ENCODE data around the gene MAPK10. TPM values are rescaled to one million over a fixed set of nuclear protein-coding genes. Genes with fewer than 3 reads are reported as not detected.

Gene MAPK10
- total RNA-seq, 4 donors from 2014 or later: 4.5 to 13.7 (median 9.8) TPM

DNA sequence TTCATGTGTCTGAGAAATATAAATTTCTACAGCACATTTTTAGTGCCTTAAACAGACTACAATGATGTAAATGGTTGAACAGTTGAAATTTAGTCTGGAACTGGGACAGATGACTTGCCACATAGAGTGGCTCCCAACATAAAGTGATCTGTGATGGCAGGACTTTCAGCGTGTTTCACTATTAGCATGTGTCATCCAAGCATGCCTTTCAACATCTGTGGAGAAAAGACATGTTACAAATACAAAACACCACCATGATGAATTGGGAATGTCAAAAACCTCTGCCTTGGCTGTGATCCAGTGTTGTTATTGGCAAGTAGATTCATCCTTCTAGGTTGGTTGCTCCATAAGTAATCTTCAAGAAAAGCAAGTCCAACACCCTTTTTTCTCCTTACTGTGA is 348.7 kb downstream of the MAPK10 start:
- no peak for DNase-seq (ENCODE audit: extremely low spot score)
- H3K27ac ChIP-seq (replicated peaks in 1 of 4): no peak overlapping the region
- 27% methylated on average over 1 of the region's 1 CpG for WGBS
- intact Hi-C loops (cut with DNase I): no loop called here
- TF ChIP-seq, protein P1, sequence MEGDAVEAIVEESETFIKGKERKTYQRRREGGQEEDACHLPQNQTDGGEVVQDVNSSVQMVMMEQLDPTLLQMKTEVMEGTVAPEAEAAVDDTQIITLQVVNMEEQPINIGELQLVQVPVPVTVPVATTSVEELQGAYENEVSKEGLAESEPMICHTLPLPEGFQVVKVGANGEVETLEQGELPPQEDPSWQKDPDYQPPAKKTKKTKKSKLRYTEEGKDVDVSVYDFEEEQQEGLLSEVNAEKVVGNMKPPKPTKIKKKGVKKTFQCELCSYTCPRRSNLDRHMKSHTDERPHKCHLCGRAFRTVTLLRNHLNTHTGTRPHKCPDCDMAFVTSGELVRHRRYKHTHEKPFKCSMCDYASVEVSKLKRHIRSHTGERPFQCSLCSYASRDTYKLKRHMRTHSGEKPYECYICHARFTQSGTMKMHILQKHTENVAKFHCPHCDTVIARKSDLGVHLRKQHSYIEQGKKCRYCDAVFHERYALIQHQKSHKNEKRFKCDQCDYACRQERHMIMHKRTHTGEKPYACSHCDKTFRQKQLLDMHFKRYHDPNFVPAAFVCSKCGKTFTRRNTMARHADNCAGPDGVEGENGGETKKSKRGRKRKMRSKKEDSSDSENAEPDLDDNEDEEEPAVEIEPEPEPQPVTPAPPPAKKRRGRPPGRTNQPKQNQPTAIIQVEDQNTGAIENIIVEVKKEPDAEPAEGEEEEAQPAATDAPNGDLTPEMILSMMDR (IDR thresholded peaks at IDR 0.05): no peak
- no peak for TF ChIP-seq EP300 (IDR thresholded peaks at IDR 0.05)
- no peak for TF ChIP-seq POLR2A (IDR thresholded peaks at IDR 0.05; ENCODE audit: low read depth)
- peak in 1 of 2 donors; percentile 44 for TF ChIP-seq POLR2AphosphoS5 (IDR thresholded peaks at IDR 0.05)
- peaks cover 0 to 11% (median 7%) of the 10 kb centered on the region in 4 donors for H3K4me1 ChIP-seq
- H3K27me3 ChIP-seq: no peaks in the 10 kb centered on the region
- no peaks in the 10 kb centered on the region for H3K36me3 ChIP-seq
- no peaks in the 10 kb centered on the region for H3K9me3 ChIP-seq
- no peak overlapping the region for H3K4me3 ChIP-seq

DNA sequence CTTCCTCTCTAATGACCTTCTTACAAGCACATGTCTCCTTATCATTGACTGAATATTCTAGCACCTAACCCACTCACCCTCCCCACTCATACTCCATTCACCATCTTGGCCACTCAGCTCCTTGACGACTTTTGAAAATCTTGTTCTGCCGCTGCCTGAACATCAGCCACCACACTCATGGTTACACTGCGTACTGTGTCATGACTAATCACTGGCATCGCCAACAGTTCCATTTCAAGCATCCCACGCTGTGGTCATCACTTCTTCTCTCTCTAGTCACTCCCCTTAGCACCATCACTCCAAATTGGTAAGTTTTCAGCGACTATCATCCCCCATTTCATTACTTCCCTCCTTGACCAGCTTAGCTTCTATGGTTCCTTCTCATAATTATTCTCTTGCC is 352.8 kb downstream of the MAPK10 start:
- Histone ChIP-seq H3K4me3 (no peak overlapping the region), H3K4me1 (peaks cover 0 to 11% (median 4%) of the 10 kb centered on the region in 4 donors), H3K27me3 (no peaks in the 10 kb centered on the region), H3K36me3 (no peaks in the 10 kb centered on the region), H3K27ac (replicated peaks in 1 of 4) (no peak overlapping the region), H3K9me3 (no peaks in the 10 kb centered on the region)
- 94% methylated on average over 6 of the region's 6 CpGs for WGBS
- no peak for DNase-seq (ENCODE audit: extremely low spot score)
- TF ChIP-seq EP300 (IDR thresholded peaks at IDR 0.05) (no peak), POLR2AphosphoS5 (IDR thresholded peaks at IDR 0.05) (no peak), POLR2A (IDR thresholded peaks at IDR 0.05; ENCODE audit: low read depth) (no peak)
- TF ChIP-seq, protein P1 (IDR thresholded peaks at IDR 0.05): no peak
- intact Hi-C loops (cut with DNase I): no loop called here

- H3K27me3 ChIP-seq: no peaks in the 10 kb centered on the region
- H3K36me3 ChIP-seq: no peaks in the 10 kb centered on the region
- H3K9me3 ChIP-seq: no peaks in the 10 kb centered on the region
- H3K4me3 ChIP-seq: no peak overlapping the region
- H3K27ac ChIP-seq (replicated peaks in 1 of 4): no peak overlapping the region
- intact Hi-C loops (cut with DNase I): no loop called here
- no peak for DNase-seq (ENCODE audit: extremely low spot score)
- peaks cover 0 to 3% (median 1%) of the 10 kb centered on the region in 4 donors for H3K4me1 ChIP-seq
- TF ChIP-seq POLR2A (IDR thresholded peaks at IDR 0.05; ENCODE audit: low read depth) (no peak), POLR2AphosphoS5 (IDR thresholded peaks at IDR 0.05) (no peak), EP300 (IDR thresholded peaks at IDR 0.05) (no peak)
- TF ChIP-seq, protein P1 (IDR thresholded peaks at IDR 0.05): no peak
These were observed 353.8 kb downstream of the MAPK10 start for GRCh38 chr4:86006057-86006456.

GRCh38 chr4:86004030-86004429 is 355.8 kb downstream of the MAPK10 start:
- intact Hi-C loops (cut with DNase I): no loop called here

More at GRCh38 chr4:86004030-86004429, 355.8 kb downstream of the MAPK10 start:
- H3K27me3 ChIP-seq: no peaks in the 10 kb centered on the region
- no peak overlapping the region for H3K27ac ChIP-seq (replicated peaks in 1 of 4)
- TF ChIP-seq, protein P1 (IDR thresholded peaks at IDR 0.05): no peak
- TF ChIP-seq POLR2AphosphoS5 (IDR thresholded peaks at IDR 0.05) (no peak), EP300 (IDR thresholded peaks at IDR 0.05) (no peak), POLR2A (IDR thresholded peaks at IDR 0.05; ENCODE audit: low read depth) (no peak)
- 88% methylated on average over 2 of the region's 2 CpGs for WGBS
- DNase-seq (ENCODE audit: extremely low spot score): no peak
- H3K9me3 ChIP-seq: no peaks in the 10 kb centered on the region
- H3K36me3 ChIP-seq: peaks cover 0 to 3% (median 0%) of the 10 kb centered on the region in 4 donors
- H3K4me3 ChIP-seq: no peak overlapping the region
- no peaks in the 10 kb centered on the region for H3K4me1 ChIP-seq
